Effector CD8-positive, alpha-beta T cell (primary cell): ENCODE data around the gene LSR.
"Not testable (repeated sequence)": the region's sequence is repeated elsewhere in the genome, so short reads cannot be mapped to it uniquely, and the experiment has no call there.

Source experiments
- DNase-seq: peaks from one replicate; lab custom pipeline; 2025; lab: John Stamatoyannopoulos, UW

LSR gene

GRCh38 chr19:35267353-35267817 is 18.6 kb downstream of the LSR start:
- peak; percentile 32 for DNase-seq

GRCh38 chr19:35267818-35268535 is 19.2 kb downstream of the LSR start:
- DNase-seq = peak; percentile 61

- peak; percentile 30 for DNase-seq
These were observed 20.0 kb downstream of the LSR start, which contains the start of gene USF2 for GRCh38 chr19:35268536-35269437. Gene USF2 (plus strand): TSS chr19:35268962. CDS start chr19:35269102, 140 bp downstream.

- peak; percentile 46 for DNase-seq
These were observed 20.8 kb downstream of the LSR start for GRCh38 chr19:35269438-35270117.

GRCh38 chr19:35270381-35270811 is 21.6 kb downstream of the LSR start:
- DNase-seq = no peak

- DNase-seq = no peak
These were observed 22.7 kb downstream of the LSR start for GRCh38 chr19:35271546-35271945.

GRCh38 chr19:35272122-35272719 is 23.4 kb downstream of the LSR start:
- no peak for DNase-seq

- DNase-seq = no peak
These were observed 24.3 kb downstream of the LSR start for GRCh38 chr19:35272954-35273649.

GRCh38 chr19:35273686-35274259 is 25.0 kb downstream of the LSR start:
- no peak for DNase-seq

- no peak for DNase-seq
These were observed 25.5 kb downstream of the LSR start for GRCh38 chr19:35274323-35274722.

- DNase-seq = no peak
These were observed 28.0 kb downstream of the LSR start for GRCh38 chr19:35276706-35277281.

- no peak for DNase-seq
These were observed 29.9 kb downstream of the LSR start for GRCh38 chr19:35278578-35279284.

- no peak for DNase-seq
These were observed 30.6 kb downstream of the LSR start for GRCh38 chr19:35279374-35279773.

- DNase-seq = no peak
These were observed 31.4 kb downstream of the LSR start for GRCh38 chr19:35279985-35280821.

GRCh38 chr19:35281303-35281702 is 32.5 kb downstream of the LSR start:
- no peak for DNase-seq

GRCh38 chr19:35284153-35285094 is 35.6 kb downstream of the LSR start:
- no peak for DNase-seq

- no peak for DNase-seq
These were observed 36.3 kb downstream of the LSR start for GRCh38 chr19:35285095-35285449.

- not testable (repeated sequence) for DNase-seq
These were observed 36.7 kb downstream of the LSR start for GRCh38 chr19:35285465-35285864.
